Adrenal gland (tissue), 12 donors: ENCODE measurements around the gene ZG16. TPM values are rescaled to one million over a fixed set of nuclear protein-coding genes. Genes with fewer than 3 reads are reported as not detected.

Experiments used
- DNase-seq, 7 donors: peaks; one replicate each; pipeline ENCODE4 v3.0.0-alpha.2; 2019 to 2020
- H3K27ac ChIP-seq, 5 donors: fragments of 200-600 bp; sonication (generic) in 4 of 5; 1 replicate in 3 of 5; 2 replicates in 2 of 5; pipeline versions ENCODE4 v1.5.1 to v1.8.0; 2016 to 2020; ENCODE audit warnings: mild to moderate bottlenecking in 1 of 5
- H3K27me3 ChIP-seq: fragments of 200-600 bp; 2 replicates; pipeline ENCODE4 v1.8.0; 2021
- H3K36me3 ChIP-seq, 2 donors: fragments of 200-600 bp; replicated peaks in 1 of 2; 1 replicate in 1 of 2; 2 replicates in 1 of 2; pipeline versions ENCODE4 v1.5.1 to v1.8.0; 2018 to 2022
- H3K4me1 ChIP-seq, 2 donors: fragments of 200-600 bp; replicated peaks in 1 of 2; 1 replicate in 1 of 2; 2 replicates in 1 of 2; pipeline versions ENCODE4 v1.5.1 to v1.8.0; 2018 to 2021
- H3K4me3 ChIP-seq, 4 donors: fragments of 200-600 bp; sonication (generic) in 3 of 4; one replicate each; pipeline ENCODE4 v1.5.1; 2016 to 2018
- H3K9me3 ChIP-seq, 3 donors: fragments of 200-600 bp; sonication (generic) in 1 of 3; replicated peaks in 1 of 3; 1 replicate in 2 of 3; 2 replicates in 1 of 3; pipeline versions ENCODE4 v1.5.1 to v1.8.0; 2016 to 2021
- CTCF ChIP-seq, 6 experiments: fragments of 450-650 bp in 4 of 6; fragments of 200-600 bp in 2 of 6; sonication (generic) in 1 of 6; IDR thresholded peaks; 1 replicate in 5 of 6; 2 replicates in 1 of 6; pipeline versions ENCODE4 v1.5.1 to v1.8.0; 2016 to 2021; ENCODE audit warnings: antibody characterized with exemption in 6 of 6, mild to moderate bottlenecking in 2 of 6, moderate library complexity in 1 of 6
- POLR2A ChIP-seq, 2 donors: fragments of 450-650 bp; IDR thresholded peaks; one replicate each; pipeline ENCODE4 v1.6.1; 2017; ENCODE audit warnings: antibody characterized with exemption in 2 of 2, mild to moderate bottlenecking in 2 of 2, moderate library complexity in 1 of 2
- WGBS, 4 donors: extraction: QIAGEN DNeasy Blood & Tissue Kit in 2 of 4; methylation state at CpG; one replicate each; pipeline versions ENCODE4 v1.1.5 to v1.1.7; 2013 to 2017; 5-methylcytosine and 5-hydroxymethylcytosine counted together
- intact Hi-C, 2 donors: fragments of 100-400 bp; cut with DNase I; formaldehyde crosslinking; loops; one replicate each; pipeline versions ENCODE4 v1.14.1 to v1.15.0; 2022 to 2023
- polyA plus RNA-seq, 3 donors: library from polyadenylated mRNA; stranded (reverse); fragments of 200-250 nt in 2 of 3; fragments of 350-450 nt in 1 of 3; fragmentation: Illumina TruSeq in 1 of 3; extraction: RNeasy Lipid Tissue Mini Kit (QIAGEN cat#74804) in 1 of 3; gene quantifications; one replicate each; pipeline ENCODE4 v1.2.3, GENCODE V29; 2013 to 2014
- total RNA-seq, 9 donors: library from RNA; depleted of rRNA in 4 of 9; stranded (reverse); fragments of >200 nt in 4 of 9; fragments of 120-200 nt in 1 of 9; fragmentation: NEBNext Ultra II Directional in 1 of 9; extraction: Animal tissue kit (Norgen Biotek cat#: 25700) in 1 of 9; gene quantifications; one replicate each; pipeline versions ENCODE4 v1.1.0 to v1.2.4, GENCODE V29; 2013 to 2023
- donor health status: healthy with polysubstance abuse.
- donor health status: Bipolar disorder and iron deficiency.
- donor health status: DM: yes; HTN: yes; CAD: no.
- donor health status: DM: no; HTN: no; CAD: no.
- donor health status: DM: no; HTN: no; CAD: no.
- donor health status: DM: yes; HTN: yes; CAD: no.

Gene ZG16
- total and polyA plus RNA-seq, 12 donors, result 0.07 to 0.20 (median 0.14) TPM; not detected in 8

- 2 to 4% (median 3%) methylated on average over 33 to 69 of the region's 69 CpGs for WGBS, 4 donors
Measured at GRCh38 chr16:29811896-29812665, 34.0 kb downstream of the ZG16 start, which contains the start of gene PRRT2. Gene PRRT2 (plus strand): TSS chr16:29812193. CDS start chr16:29813055, 862 bp downstream.

GRCh38 chr16:29812754-29813643 lies 34.9 kb downstream of the ZG16 start:
- no peak for TF ChIP-seq POLR2A (IDR thresholded peaks at IDR 0.05)
- no peak for TF ChIP-seq CTCF (IDR thresholded peaks at IDR 0.05)
- peak overlapping the region in 1 of 4 donors; percentile 59 for H3K4me3 ChIP-seq

More at GRCh38 chr16:29811896-29812665, 34.0 kb downstream of the ZG16 start, which contains the start of gene PRRT2:
- peak within 1 kb of the TSS; percentile 62 to 97 (median 82) for H3K27ac ChIP-seq
- H3K36me3 ChIP-seq, result peaks cover 0 to 18% of the 10 kb centered on the region in 2 donors
- TF ChIP-seq CTCF (IDR thresholded peaks at IDR 0.05), result no peak
- TF ChIP-seq POLR2A (IDR thresholded peaks at IDR 0.05), result peak in 1 of 2 donors; percentile 25
- H3K9me3 ChIP-seq, result no peaks in the 10 kb centered on the region
- peaks cover 36 to 63% of the 10 kb centered on the region in 2 donors for H3K4me1 ChIP-seq
- no peaks in the 10 kb centered on the region for H3K27me3 ChIP-seq
- intact Hi-C loops, result no loop called here
- DNase-seq, result peak; percentile 64 to 84 (median 67)
- H3K4me3 ChIP-seq, result peak within 1 kb of the TSS in 3 of 4 donors; percentile 15 to 59 (median 25)

GRCh38 chr16:29813644-29814562 lies 35.8 kb downstream of the ZG16 start:
- peaks cover 28 to 63% of the 10 kb centered on the region in 2 donors for H3K4me1 ChIP-seq
- no peak overlapping the region for H3K4me3 ChIP-seq
- peaks cover 0 to 25% of the 10 kb centered on the region in 2 donors for H3K36me3 ChIP-seq

More at GRCh38 chr16:29812754-29813643, 34.9 kb downstream of the ZG16 start:
- Histone ChIP-seq H3K27me3 (no peaks in the 10 kb centered on the region), H3K9me3 (no peaks in the 10 kb centered on the region), H3K27ac (peak overlapping the region in 2 of 5 donors; percentile 90 to 97), H3K4me1 (peaks cover 37 to 65% of the 10 kb centered on the region in 2 donors), H3K36me3 (peaks cover 0 to 21% of the 10 kb centered on the region in 2 donors)
- intact Hi-C loops, result no loop called here
- WGBS, 4 donors, result 58 to 84% (median 74%) methylated on average over 5 to 9 of the region's 9 CpGs
- DNase-seq, result peak in 1 of 7 donors; percentile 29

More at GRCh38 chr16:29813644-29814562, 35.8 kb downstream of the ZG16 start:
- WGBS, 4 donors, result 72 to 80% (median 78%) methylated on average over 17 to 24 of the region's 24 CpGs
- peak in 4 of 7 donors; percentile 25 to 50 (median 39) for DNase-seq
- peak overlapping the region in 2 of 5 donors; percentile 21 to 97 for H3K27ac ChIP-seq
- no peak for TF ChIP-seq CTCF (IDR thresholded peaks at IDR 0.05)
- no peak for TF ChIP-seq POLR2A (IDR thresholded peaks at IDR 0.05)
- intact Hi-C loops, result no loop called here
- H3K9me3 ChIP-seq, result no peaks in the 10 kb centered on the region
- H3K27me3 ChIP-seq, result no peaks in the 10 kb centered on the region
